ENCODE results near the gene CPN2. TPM values are rescaled to one million over a fixed set of nuclear protein-coding genes. Genes with fewer than 3 reads are reported as not detected.
A peak's percentile ranks its signal among the peaks of the same experiment; 100 is the strongest.

Gene CPN2
- total and polyA plus RNA-seq, 2 of the 8 experiments (the other 6 are each of a cell fraction or from before 2014, with no cell fraction given) = 0.03 TPM; not detected in 1

GRCh38 chr3:194315088-194315964 is 35.8 kb downstream of the CPN2 start (continued):
- TF ChIP-seq CHD7 (IDR thresholded peaks at IDR 0.05; ENCODE audit: insufficient replicate concordance, low read length) (no peak), PHF8 (conservative IDR thresholded peaks at IDR 0.05; ENCODE audit: low read depth, low read length) (no peak), POLR2A (IDR thresholded peaks at IDR 0.05; ENCODE audit: control extremely low read depth in 1 of 2, low read depth in 2 of 2, low read length in 2 of 2) (no peak), POLR2AphosphoS5 (IDR thresholded peaks at IDR 0.05; ENCODE audit: low read depth, low read length) (no peak), E2F6 (IDR thresholded peaks at IDR 0.05) (peak; percentile 61), TAF1 (IDR thresholded peaks at IDR 0.05; ENCODE audit: low read depth, low read length) (no peak), TEAD4 (IDR thresholded peaks at IDR 0.05; ENCODE audit: low read depth, low read length) (no peak), FOSL1 (IDR thresholded peaks at IDR 0.05; ENCODE audit: insufficient read depth, low read depth, low read length) (no peak), CBX8 (IDR thresholded peaks at IDR 0.05; ENCODE audit: borderline replicate concordance, low read depth, low read length) (no peak), KDM1A (IDR thresholded peaks at IDR 0.05; ENCODE audit: borderline replicate concordance, low read length) (no peak)

Measured in H1 (cell line).